ENCODE measurements around the gene CHIT1. TPM values are rescaled to one million over a fixed set of nuclear protein-coding genes. Genes with fewer than 3 reads are reported as not detected.

The CHIT1 gene
- total RNA-seq, 1 experiment from 2014 or later = not detected

DNA sequence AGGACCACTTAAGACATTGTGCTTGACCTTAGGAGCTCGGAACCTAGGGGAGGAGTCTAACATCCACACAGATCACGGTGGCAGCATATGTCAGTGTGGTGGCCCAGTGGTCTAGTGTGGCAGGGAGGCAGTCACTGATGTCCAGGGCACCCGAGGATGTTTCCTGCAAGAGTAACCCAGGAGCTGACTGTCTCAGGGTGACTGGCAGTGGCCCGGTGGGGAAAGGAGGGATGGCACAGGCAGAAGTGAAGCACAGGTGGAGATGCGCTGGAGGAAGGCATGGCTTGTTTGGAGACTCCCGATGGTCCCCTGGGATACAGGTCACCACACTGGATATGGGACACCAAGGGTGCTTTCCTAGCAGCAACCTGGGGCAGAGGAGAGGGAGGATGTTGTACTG is 16.3 kb downstream of the CHIT1 start:
- no peak overlapping the region for H2AFZ ChIP-seq (ENCODE audit: low read depth, low read length, poor library complexity, severe bottlenecking)
- BruUV-seq (replicated peaks) = no TSS peak
- no peaks in the 10 kb centered on the region for H3K9me3 ChIP-seq (ENCODE audit: control insufficient read depth in 1 of 2, insufficient read depth in 1 of 2, low read depth in 1 of 2, low read length in 2 of 2)
- ChIA-PET CTCF (interaction anchor here (1.1 kb wide), 1 partner anchor 174 kb away, joined by 4 read pairs; no protein-coding TSS in a partner anchor), POLR2A (no interaction called here), RAD21 (ENCODE audit: low non-redundant PET in 1 of 2, low total read pairs in 2 of 2, uncharacterized antibody in 2 of 2, unreplicated experiment in 2 of 2) (no interaction called here)
- intact Hi-C loops (cut with micrococcal nuclease) = no loop called here
- H3K4me2 ChIP-seq (ENCODE audit: low read length) = no peak overlapping the region
- H3K79me2 ChIP-seq (ENCODE audit: insufficient read depth, low read length) = no peaks in the 10 kb centered on the region
- no peaks in the 10 kb centered on the region for H4K20me1 ChIP-seq (ENCODE audit: insufficient read depth)
- H3K9ac ChIP-seq (ENCODE audit: low read length) = no peak overlapping the region
- no peaks in the 10 kb centered on the region for H3K9me2 ChIP-seq (ENCODE audit: insufficient read depth)
- no peak overlapping the region for H3K4me3 ChIP-seq (replicated peaks in 1 of 2; ENCODE audit: low read depth in 1 of 2, low read length in 2 of 2)
- DNase-seq (ENCODE audit: low read depth, low spot score) (no peak), ATAC-seq (no peak)
- no peak overlapping the region for H3K27ac ChIP-seq (ENCODE audit: low read depth, low read length)
- TF ChIP-seq POLR2AphosphoS5 (IDR thresholded peaks at IDR 0.05; ENCODE audit: low read depth, low read length) (no peak), ZNF274 (IDR thresholded peaks at IDR 0.05; ENCODE audit: low read depth, low read length) (no peak), FOSL1 (IDR thresholded peaks at IDR 0.05; ENCODE audit: low read depth) (no peak), JUND (IDR thresholded peaks at IDR 0.05) (no peak), ELF1 (IDR thresholded peaks at IDR 0.05; ENCODE audit: borderline replicate concordance, low read depth) (no peak), TCF7L2 (IDR thresholded peaks at IDR 0.05; ENCODE audit: borderline replicate concordance, extremely low read depth, insufficient read depth, insufficient read length) (no peak), EGR1 (IDR thresholded peaks at IDR 0.05; ENCODE audit: low read depth) (no peak), EZH2 (IDR thresholded peaks at IDR 0.05) (no peak), SP1 (IDR thresholded peaks at IDR 0.05; ENCODE audit: low read depth) (no peak)
- TF ChIP-seq, protein P1, sequence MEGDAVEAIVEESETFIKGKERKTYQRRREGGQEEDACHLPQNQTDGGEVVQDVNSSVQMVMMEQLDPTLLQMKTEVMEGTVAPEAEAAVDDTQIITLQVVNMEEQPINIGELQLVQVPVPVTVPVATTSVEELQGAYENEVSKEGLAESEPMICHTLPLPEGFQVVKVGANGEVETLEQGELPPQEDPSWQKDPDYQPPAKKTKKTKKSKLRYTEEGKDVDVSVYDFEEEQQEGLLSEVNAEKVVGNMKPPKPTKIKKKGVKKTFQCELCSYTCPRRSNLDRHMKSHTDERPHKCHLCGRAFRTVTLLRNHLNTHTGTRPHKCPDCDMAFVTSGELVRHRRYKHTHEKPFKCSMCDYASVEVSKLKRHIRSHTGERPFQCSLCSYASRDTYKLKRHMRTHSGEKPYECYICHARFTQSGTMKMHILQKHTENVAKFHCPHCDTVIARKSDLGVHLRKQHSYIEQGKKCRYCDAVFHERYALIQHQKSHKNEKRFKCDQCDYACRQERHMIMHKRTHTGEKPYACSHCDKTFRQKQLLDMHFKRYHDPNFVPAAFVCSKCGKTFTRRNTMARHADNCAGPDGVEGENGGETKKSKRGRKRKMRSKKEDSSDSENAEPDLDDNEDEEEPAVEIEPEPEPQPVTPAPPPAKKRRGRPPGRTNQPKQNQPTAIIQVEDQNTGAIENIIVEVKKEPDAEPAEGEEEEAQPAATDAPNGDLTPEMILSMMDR (IDR thresholded peaks at IDR 0.05 in 2 of 3, conservative IDR thresholded peaks at IDR 0.05 in 1 of 3; ENCODE audit: borderline replicate concordance in 1 of 3, insufficient read depth in 1 of 3, low read depth in 2 of 3, low read length in 2 of 3) = no peak
- TF ChIP-seq, protein P2, sequence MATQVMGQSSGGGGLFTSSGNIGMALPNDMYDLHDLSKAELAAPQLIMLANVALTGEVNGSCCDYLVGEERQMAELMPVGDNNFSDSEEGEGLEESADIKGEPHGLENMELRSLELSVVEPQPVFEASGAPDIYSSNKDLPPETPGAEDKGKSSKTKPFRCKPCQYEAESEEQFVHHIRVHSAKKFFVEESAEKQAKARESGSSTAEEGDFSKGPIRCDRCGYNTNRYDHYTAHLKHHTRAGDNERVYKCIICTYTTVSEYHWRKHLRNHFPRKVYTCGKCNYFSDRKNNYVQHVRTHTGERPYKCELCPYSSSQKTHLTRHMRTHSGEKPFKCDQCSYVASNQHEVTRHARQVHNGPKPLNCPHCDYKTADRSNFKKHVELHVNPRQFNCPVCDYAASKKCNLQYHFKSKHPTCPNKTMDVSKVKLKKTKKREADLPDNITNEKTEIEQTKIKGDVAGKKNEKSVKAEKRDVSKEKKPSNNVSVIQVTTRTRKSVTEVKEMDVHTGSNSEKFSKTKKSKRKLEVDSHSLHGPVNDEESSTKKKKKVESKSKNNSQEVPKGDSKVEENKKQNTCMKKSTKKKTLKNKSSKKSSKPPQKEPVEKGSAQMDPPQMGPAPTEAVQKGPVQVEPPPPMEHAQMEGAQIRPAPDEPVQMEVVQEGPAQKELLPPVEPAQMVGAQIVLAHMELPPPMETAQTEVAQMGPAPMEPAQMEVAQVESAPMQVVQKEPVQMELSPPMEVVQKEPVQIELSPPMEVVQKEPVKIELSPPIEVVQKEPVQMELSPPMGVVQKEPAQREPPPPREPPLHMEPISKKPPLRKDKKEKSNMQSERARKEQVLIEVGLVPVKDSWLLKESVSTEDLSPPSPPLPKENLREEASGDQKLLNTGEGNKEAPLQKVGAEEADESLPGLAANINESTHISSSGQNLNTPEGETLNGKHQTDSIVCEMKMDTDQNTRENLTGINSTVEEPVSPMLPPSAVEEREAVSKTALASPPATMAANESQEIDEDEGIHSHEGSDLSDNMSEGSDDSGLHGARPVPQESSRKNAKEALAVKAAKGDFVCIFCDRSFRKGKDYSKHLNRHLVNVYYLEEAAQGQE (IDR thresholded peaks at IDR 0.05; ENCODE audit: low read depth) = no peak
- no peaks in the 10 kb centered on the region for H3K36me3 ChIP-seq (ENCODE audit: control insufficient read depth in 1 of 2, insufficient read depth in 2 of 2, low read length in 2 of 2)
- no peaks in the 10 kb centered on the region for H3K27me3 ChIP-seq (ENCODE audit: insufficient read depth, low read length)
- peaks cover 0 to 12% of the 10 kb centered on the region in 2 experiments; a peak in 1 of 4 replicates for H3K4me1 ChIP-seq (ENCODE audit: control insufficient read depth in 1 of 2, insufficient read depth in 2 of 2, low read length in 2 of 2)

Measured in HCT116 (cell line).